ENCODE results near the gene ST3GAL3.
A peak's percentile ranks its signal among the peaks of the same experiment; 100 is the strongest.

ST3GAL3 gene

GRCh38 chr1:43757343-43758053 is 50.2 kb downstream of the ST3GAL3 start:
- peak overlapping the region; percentile 68 for H3K27ac ChIP-seq
- TF ChIP-seq ZFX (IDR thresholded peaks at IDR 0.05): no peak
- no peak for TF ChIP-seq CTCF (conservative IDR thresholded peaks at IDR 0.05)

GRCh38 chr1:43760745-43761317 is 53.5 kb downstream of the ST3GAL3 start:
- TF ChIP-seq CTCF (conservative IDR thresholded peaks at IDR 0.05): no peak
- no peak for TF ChIP-seq ZFX (IDR thresholded peaks at IDR 0.05)
- H3K27ac ChIP-seq: no peak overlapping the region

- H3K27ac ChIP-seq: no peak overlapping the region
- TF ChIP-seq CTCF (conservative IDR thresholded peaks at IDR 0.05): peak; percentile 93
- TF ChIP-seq ZFX (IDR thresholded peaks at IDR 0.05): no peak
Observed at GRCh38 chr1:43763497-43763973, 56.2 kb downstream of the ST3GAL3 start.

- TF ChIP-seq ZFX (IDR thresholded peaks at IDR 0.05) (no peak), CTCF (conservative IDR thresholded peaks at IDR 0.05) (no peak)
Observed at GRCh38 chr1:43764581-43764980, 57.2 kb downstream of the ST3GAL3 start.

GRCh38 chr1:43766086-43766784 is 58.9 kb downstream of the ST3GAL3 start:
- no peak overlapping the region for H3K27ac ChIP-seq
- TF ChIP-seq CTCF (conservative IDR thresholded peaks at IDR 0.05) (no peak), ZFX (IDR thresholded peaks at IDR 0.05) (no peak)

More at GRCh38 chr1:43764581-43764980, 57.2 kb downstream of the ST3GAL3 start:
- no peak overlapping the region for H3K27ac ChIP-seq

GRCh38 chr1:43766818-43767525 is 59.6 kb downstream of the ST3GAL3 start:
- no peak overlapping the region for H3K27ac ChIP-seq
- TF ChIP-seq CTCF (conservative IDR thresholded peaks at IDR 0.05): no peak
- no peak for TF ChIP-seq ZFX (IDR thresholded peaks at IDR 0.05)

All from C4-2B (cell line).